ENCODE data around the gene NXNL1.

DNA sequence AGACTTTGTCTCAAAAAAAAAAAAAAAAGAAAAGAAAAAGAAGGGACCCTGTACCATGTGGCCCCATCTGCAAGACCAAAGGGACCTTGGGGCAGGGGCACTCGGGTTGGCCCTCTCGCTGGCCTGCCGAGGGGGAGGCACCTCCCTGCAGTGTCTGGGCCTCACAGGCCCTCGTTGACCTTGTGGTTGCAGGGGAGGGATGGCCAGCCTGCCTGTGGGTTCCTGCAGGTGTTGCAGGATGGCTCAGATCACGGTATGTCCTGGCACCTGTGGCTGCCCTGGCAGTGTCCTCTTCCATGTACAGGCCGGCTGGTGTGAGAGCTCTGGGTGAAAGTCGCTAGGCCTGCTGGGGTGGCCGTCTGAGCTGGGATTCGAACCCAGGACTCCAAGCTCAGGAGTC lies 46.0 kb upstream of the NXNL1 start:
- TF ChIP-seq RAD21 (IDR thresholded peaks at IDR 0.05; ENCODE audit: low read length) (no peak), SMC3 (IDR thresholded peaks at IDR 0.05; ENCODE audit: low read depth, low read length) (no peak), POLR2A (IDR thresholded peaks at IDR 0.05; ENCODE audit: low read depth, low read length) (no peak), MAFK (IDR thresholded peaks at IDR 0.05; ENCODE audit: low read depth, low read length) (no peak), RCOR1 (IDR thresholded peaks at IDR 0.05; ENCODE audit: insufficient replicate concordance, low read length) (no peak), MAZ (IDR thresholded peaks at IDR 0.05; ENCODE audit: borderline replicate concordance, low read depth, low read length) (no peak), FOS (IDR thresholded peaks at IDR 0.05; ENCODE audit: low read depth, low read length) (no peak), MXI1 (IDR thresholded peaks at IDR 0.05; ENCODE audit: borderline replicate concordance, low read depth, low read length) (no peak), CEBPB (IDR thresholded peaks at IDR 0.05; ENCODE audit: low read depth, low read length) (no peak), RFX5 (IDR thresholded peaks at IDR 0.05; ENCODE audit: low read depth, low read length) (no peak)
- TF ChIP-seq, protein P1, sequence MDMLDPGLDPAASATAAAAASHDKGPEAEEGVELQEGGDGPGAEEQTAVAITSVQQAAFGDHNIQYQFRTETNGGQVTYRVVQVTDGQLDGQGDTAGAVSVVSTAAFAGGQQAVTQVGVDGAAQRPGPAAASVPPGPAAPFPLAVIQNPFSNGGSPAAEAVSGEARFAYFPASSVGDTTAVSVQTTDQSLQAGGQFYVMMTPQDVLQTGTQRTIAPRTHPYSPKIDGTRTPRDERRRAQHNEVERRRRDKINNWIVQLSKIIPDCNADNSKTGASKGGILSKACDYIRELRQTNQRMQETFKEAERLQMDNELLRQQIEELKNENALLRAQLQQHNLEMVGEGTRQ (IDR thresholded peaks at IDR 0.05; ENCODE audit: low read depth, low read length) = no peak
- TF ChIP-seq, protein P2, sequence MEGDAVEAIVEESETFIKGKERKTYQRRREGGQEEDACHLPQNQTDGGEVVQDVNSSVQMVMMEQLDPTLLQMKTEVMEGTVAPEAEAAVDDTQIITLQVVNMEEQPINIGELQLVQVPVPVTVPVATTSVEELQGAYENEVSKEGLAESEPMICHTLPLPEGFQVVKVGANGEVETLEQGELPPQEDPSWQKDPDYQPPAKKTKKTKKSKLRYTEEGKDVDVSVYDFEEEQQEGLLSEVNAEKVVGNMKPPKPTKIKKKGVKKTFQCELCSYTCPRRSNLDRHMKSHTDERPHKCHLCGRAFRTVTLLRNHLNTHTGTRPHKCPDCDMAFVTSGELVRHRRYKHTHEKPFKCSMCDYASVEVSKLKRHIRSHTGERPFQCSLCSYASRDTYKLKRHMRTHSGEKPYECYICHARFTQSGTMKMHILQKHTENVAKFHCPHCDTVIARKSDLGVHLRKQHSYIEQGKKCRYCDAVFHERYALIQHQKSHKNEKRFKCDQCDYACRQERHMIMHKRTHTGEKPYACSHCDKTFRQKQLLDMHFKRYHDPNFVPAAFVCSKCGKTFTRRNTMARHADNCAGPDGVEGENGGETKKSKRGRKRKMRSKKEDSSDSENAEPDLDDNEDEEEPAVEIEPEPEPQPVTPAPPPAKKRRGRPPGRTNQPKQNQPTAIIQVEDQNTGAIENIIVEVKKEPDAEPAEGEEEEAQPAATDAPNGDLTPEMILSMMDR (conservative IDR thresholded peaks at IDR 0.05; ENCODE audit: low read depth, low read length) = no peak
- TF ChIP-seq, protein P3, sequence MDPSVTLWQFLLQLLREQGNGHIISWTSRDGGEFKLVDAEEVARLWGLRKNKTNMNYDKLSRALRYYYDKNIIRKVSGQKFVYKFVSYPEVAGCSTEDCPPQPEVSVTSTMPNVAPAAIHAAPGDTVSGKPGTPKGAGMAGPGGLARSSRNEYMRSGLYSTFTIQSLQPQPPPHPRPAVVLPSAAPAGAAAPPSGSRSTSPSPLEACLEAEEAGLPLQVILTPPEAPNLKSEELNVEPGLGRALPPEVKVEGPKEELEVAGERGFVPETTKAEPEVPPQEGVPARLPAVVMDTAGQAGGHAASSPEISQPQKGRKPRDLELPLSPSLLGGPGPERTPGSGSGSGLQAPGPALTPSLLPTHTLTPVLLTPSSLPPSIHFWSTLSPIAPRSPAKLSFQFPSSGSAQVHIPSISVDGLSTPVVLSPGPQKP (IDR thresholded peaks at IDR 0.05; ENCODE audit: borderline replicate concordance, low read depth, low read length) = no peak

Measured in IMR-90 (cell line).